Hematopoietic multipotent progenitor cell treated with erythropoietin and hydrocortisone succinate and interleukin-3 and kit ligand, for 8 days (in vitro differentiated cells): ENCODE measurements around the gene AGPAT3.
"Not testable (repeated sequence)": the region's sequence is repeated elsewhere in the genome, so short reads cannot be mapped to it uniquely, and the experiment has no call there.

Experiments
- DNase-seq: peaks from one replicate; pipeline ENCODE4 v3.0.0-alpha.2; 2015

Gene AGPAT3

DNA sequence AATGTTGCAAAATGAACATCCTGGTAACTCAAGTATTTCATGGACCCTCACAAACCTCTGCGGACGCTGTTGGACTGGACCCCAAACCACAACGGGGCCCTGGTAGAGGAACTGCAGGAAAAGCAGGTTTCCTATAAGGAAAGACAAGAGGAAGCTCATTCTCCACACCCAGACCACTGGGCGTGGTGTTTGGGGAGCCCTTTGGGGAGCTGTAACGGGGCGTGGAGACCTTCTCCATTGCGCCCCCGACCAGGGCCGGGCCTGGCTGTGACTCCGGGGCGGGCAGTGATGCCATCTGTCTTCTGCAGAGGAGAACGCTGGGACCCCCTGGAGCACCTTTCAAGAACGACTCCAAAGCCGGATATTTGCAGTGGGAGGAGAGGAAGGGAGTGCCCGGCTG is 30.0 kb upstream of the AGPAT3 start:
- no peak for DNase-seq

DNA sequence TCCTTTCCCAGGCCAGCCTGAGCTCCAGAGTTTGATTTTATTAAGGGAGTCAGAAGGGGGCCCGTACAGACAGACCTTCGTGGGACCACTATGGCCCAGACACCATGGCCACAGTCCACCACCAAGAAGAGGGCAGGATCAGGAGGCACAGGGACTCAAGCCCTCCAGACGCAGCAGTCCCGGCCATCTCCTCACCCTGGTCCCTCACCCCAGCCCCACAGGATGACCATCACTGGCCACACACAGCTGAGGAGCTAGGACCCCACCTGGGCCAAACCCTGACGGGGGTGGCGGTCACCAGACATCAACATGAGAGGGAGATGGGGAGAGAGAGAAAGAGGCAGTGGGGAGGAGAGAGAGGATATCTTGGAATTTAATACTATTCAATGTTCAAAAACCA is 29.2 kb upstream of the AGPAT3 start:
- DNase-seq = no peak

DNA sequence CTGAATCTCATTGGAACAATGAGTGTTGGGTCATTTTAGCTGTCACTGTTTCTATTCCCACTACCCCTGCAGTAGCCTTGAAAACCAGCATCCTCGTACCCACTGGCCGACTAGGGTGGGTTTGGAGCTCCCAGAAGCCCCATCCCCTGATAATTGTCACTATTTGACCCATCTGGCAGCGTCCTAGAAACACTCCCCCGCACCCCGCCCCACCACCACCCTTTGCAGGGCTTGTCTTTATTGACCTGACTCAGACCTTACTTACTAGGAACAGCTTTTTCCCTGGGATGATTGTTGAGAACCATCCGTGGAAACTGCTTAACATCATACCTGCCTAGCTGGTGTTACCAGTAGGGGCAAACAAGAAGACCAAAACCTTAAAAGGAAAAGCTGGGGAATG is 28.4 kb upstream of the AGPAT3 start:
- DNase-seq = no peak

DNA sequence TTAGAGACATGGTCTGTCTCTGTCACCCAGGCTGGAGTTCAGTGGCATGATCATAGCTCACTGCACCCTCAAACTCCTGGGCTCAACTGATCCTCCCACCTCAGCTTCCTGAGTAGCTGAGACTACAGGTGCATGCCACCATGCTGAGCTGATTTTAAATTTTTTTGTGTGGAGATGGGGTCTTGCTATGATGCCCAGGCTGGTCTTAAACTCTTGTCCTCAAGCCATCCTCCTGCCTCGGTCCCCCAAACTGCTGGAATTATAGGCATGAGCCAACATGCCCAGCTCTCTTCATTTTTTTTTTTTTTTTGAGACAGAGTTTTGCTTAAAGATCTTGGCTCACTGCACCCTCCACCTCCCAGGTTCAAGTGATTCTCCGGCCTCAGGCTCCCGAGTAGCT is 24.8 kb upstream of the AGPAT3 start:
- no peak for DNase-seq

DNA sequence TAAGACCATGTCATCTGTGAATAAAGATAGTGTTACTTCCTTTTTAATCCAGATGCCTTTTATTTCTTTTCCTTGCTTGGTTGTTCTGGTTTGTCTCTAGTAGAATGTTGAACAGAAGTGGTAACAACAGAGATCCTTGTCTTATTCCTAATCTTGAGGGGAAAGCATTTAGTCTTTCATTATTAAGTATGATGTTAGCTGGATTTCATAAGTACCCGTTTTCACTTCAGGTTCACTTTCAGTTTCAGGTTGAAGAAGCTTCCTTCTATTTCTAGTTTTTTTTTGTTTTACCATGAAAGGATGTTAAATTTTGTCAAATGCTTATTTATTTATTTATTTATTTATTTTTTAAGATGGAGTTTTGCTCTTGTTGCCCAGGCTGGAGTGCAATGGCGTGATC is 22.3 kb upstream of the AGPAT3 start:
- DNase-seq = no peak

DNA sequence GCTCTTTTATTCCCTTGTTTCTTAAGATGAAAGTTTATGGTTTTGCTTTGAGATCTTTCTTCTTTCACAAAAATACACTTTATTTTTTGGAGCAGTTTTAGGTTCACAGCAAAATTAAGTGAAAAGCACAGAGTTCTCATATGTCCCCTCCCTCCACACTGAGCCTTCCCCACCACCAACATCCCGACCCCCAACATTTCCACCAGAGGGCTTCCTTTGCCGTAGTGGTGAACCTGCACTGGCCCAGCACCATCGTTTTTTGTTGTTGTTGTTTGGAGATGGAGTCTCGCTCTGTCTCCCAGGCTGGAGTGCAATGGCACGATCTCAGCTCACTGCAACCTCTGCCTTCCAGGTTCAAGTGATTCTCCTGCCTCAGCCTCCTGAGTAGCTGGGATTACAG is 20.1 kb upstream of the AGPAT3 start:
- DNase-seq = not testable (repeated sequence)

DNA sequence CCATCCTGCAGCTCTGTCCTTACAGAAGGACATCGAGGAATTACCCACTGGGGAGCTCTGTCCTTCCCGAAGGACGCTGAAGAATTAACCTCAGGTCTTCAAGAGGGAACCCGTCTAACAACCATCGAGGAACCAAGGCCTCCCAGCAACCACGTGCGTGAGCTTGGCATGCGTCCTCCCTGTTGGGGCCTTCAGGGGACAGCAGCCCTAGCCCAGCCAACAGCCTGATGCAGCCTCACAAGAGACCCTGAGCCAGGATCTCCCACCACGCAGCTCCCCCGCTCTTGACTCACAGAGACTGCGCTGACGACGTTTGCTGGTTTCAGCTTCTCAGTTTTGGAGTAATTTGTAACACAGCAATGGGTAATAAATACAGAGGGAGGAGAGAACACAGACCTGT is 19.6 kb upstream of the AGPAT3 start:
- DNase-seq = no peak

DNA sequence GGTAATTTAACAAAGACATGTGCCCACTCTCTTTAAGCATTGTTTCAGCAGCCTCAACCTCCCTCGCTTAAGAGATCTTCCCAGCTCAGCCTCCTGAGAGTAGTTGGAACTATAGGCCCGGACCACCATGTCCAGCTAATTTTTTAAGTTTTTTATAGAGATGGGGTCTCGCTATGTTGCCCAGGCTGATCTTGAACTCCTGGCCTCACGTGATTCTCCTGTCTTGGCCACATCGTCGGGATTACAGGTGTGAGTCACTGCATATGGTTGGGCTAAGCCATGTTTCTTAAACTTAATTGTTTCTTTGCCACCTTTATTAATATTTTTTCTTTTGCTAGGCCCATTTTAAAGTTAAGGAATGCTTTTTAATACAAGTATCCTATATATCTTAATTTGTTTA is 18.6 kb upstream of the AGPAT3 start:
- DNase-seq = no peak

DNA sequence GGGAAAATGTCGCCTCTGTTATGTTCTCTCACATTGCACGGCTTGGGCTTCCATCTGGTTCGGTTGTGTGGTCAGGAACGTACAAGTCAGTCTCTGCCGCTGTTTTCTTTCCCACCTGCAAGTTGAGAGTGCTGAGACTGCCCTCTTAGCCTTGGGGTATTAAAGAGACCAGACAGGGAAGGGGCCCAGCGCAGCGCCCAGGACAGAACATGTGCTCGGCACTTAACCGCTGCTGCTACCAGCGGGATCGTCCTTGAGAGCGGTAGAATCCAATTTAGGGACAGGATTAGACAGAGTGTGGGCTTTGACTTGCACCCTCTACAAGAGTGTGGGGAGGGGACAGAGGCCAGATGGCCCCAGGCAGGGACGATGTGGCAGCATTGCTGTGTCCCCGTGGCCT is 17.7 kb upstream of the AGPAT3 start:
- DNase-seq = no peak

DNA sequence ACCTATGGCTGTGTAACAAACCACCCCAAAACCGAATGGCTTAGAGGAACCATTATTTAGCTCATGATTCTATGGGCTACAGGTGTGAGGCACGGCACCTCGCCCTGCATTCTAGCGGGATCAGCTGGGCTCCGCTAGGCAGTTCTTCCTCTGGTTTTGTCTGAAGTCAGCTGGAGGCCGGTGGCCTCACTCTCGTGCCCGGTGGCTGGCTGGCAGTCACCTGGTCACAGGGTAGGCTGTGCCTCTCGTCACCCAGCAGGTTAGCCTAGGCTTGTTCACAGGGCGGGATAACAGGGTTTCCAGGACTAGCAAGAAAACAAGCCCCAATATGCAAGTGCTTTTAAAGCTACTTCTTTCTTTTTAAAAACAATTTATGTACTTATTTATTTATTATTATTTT is 16.3 kb upstream of the AGPAT3 start:
- no peak for DNase-seq

DNA sequence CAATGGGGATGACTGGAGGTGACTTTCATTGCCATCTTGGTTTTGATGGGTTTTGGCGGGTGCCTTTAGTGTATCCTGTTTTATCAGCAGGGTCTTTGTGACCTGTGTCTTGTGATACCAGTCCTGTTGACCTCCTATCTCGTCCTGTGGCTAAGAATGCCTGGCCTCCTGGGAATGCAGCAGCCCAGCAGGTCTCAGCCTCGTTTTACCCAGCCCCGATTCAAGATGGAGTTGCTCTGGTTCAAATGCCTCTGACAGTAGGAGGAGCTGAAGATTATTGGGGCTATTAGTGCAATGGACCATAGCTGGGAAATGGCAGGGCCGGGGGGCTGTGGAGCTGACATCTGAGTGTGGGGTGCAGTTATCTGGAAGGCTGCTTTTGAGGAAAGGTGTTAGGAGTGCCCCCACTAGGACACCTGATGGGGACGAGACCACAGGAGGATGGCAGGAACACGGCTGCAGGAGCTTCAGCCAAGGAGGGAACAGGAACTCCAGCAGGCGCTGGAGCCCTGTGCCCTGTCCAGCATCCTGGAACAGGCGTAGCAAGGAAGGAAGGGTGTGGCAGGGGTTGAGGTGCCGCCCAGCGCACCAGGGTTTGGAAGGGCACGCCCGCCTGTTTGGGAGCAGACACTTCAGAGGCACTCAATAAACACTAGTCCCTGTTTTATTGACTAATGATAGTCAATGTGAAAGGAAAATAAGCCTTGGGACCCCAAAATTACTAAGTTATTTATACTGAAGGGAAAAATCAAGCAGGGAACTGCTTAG is 15.3 kb upstream of the AGPAT3 start:
- peak; percentile 64 for DNase-seq

DNA sequence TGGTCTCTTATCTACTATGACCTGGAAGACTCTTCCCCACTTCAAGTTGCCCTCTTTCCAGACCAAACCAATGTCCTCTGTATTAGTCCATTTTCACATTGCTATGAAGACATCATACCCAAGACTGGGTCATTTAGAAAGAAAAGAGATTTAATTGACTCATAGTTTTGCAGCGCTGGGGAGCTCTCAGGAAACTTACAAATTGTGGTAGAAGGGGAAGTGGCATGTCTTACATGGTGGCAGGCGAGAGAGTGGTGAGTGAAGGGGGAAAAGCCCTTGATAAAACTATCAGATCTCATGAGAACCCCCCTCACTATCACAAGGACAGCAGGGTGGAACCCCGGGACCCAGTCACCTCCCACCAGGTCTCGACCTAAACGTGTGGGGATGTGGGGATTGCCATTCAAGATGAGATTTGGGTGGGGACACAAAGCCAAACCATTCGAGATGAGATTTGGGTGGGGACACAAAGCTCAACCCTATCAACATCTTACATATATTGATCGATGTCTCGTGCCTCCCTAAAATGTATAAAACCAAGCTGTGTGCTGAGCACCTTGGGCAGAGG is 14.2 kb upstream of the AGPAT3 start:
- DNase-seq = no peak

DNA sequence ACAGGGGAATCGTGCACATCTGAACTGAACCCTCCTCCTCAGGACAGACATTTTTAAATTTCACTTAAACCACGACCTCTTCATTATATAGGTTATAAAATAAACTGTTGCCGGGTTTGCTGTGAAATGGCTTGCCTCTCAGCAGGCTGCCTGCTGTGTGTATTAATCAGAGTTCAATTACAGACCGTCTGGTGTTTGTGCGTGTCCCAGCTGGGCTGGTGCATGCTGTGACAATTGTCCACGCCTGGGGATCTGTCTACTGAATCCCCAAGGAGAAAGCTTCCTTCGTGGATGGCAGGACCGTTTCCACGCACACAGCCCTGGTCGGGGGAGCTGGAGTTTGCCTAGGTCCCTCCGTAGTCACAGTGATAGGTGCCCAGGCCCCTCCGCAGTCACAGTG is 13.4 kb upstream of the AGPAT3 start:
- DNase-seq = no peak

DNA sequence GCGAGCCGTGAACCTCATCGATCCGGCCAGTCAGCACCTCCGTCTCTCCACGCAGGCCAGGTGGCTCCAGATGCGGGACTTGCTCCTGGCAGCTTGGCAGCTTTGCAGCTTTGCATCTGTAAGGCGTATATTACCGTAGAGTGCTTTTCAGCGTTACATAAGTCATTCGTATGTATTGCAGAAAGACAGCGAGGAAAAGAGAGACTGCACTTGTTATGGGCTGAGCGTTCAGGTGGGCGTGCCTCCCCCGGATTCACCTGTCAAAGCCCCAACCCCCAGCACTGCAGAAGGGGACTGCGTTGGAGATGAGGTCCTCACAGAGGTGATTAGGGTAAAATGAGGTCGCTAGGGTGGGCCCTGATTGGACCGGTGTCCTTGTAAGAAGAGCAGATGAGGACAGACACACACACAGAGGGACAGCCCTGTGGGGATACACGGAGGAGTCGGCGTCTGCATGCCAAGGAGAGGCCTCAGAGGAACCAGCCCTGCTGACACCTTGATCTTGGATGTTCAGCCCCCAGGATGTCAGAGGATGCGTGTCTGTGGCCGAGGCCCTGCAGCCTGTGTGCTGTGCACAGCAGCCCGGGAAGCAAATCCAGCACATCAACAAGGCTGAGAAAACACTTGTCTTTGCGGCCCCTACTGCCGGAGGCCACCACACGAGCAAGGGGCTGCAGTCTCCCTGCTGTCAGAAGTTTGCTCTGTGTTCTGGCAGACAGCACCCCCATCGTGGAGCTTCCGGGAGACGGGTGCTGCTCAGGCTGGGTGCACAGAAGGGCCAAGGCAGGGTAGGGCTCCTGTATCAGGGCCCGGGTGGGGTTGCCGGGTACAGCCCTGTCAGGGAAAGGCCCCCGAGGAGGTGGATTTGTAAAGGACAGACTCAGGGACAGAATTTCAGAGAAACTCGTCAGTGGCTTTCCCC is 10.9 kb upstream of the AGPAT3 start:
- DNase-seq = peak; percentile 47

DNA sequence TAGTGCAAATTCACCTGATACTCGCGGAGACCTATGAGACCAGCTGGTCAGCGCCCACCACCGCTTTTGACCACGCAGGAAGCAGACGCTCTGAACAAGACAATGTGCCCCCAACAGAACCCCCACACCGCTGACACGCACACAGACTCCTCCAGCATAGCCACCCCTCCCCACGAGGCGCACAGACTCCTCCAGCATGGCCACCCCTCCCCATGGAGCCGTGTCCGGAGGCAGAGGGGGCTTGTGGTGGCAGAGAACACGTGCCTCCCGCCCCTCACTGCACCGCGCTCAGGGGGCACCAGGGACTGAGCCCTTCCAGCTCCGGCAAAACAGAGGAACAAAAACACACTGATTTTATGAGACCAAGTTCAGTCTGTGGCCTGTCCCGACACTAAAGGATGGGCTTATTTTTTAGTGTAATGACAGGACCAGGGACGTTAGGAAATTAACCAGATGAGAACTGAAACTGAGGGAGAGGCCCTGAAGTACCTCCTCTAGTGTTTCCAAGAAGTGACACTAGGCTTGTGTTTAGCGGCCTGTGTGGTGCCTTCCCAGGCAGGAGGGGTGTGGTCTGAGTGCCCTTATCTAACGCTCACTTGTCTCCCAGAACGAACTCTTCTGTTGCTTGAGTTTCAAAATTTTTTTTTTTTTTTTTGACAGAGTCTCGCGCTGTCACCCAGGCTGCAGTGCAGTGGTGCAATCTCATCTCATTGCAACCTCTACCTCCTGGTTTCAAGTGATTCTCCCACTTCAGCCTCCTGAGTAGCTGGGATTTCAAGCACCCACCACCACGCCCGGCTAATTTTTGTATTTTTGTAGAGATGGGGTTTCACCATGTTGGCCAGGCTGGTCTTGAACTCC is 10.0 kb upstream of the AGPAT3 start:
- DNase-seq = peak; percentile 99

DNA sequence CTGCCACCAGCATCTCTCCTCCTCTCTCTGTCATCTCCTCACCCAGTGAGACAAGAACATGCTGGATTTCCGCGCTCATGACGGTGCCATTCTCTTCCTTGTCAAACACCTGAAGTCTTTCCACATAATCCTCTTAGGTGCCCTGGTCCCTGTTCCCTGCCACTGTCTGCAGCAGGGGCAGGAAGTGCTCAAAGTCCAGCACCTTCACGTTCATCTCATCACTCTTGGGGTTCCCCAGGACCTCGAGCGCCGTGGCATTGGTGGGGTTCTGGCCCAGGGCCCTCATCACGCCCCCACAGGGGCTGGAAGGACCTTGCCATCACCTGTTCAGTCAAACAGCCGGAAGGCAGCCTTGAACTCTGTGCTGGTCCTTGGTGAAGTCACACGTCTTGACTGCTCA is 9.1 kb upstream of the AGPAT3 start:
- DNase-seq = no peak

DNA sequence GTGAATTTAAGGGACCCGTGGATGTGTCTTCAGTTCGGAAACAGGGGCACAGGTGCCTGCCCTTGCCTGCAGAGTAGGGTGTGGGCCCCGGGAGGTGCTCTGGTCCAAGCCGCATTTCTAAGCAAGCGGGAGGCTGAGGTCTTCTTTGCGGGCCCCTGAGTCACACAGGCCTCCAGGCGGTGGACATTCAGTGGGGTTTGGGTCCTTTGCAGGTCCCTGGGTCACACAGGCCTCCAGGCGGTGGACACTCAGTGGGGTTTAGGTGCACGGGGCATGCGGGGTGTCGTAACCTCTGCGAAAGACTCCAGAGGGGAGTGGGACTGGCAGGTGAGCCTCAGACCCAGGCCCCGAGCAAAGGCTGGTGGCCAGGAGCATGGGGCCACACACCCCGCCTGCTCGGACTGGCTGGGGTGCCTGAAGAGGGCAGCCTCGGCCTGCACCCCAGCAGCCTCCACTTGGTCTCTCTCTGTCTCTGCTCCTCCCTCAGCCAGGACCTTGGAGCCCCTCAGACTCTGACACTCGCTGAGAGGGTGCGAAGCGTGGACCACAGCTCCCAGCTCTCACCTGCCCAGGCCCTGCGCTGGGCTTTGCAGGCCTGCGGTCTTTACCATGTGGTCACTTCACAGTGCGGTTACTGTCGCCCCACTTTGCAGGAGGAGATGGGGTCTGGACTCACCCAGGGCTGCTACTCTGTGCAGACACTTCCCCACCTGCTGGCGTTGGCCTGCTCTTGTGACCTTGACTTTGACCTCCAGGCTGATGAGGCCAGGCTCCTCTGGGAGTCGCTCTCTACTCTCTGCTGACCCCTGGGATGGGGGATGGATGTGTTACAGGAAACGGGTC is 6.0 kb upstream of the AGPAT3 start:
- DNase-seq = no peak

DNA sequence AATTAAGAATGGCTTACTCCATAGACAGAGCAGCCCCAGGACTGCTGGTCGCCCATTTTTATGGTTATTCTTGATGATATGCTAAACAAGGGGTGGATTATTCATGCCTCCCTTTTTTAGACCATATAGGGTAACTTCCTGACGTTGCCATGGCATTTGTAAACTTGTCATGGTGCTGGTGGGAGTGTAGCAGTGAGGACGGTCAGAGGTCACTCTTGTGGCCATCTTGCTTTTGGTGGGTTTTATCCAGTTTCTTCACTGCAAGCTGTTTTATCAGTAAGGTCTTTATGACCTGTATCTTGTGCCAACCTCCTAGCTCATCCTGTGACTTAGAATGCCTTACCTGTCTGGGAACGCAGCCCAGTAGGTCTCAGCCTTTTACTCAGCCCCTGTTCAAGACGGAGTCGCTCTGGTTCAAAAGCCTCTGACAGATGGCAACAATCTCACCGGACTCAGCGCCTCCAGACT is 5.2 kb upstream of the AGPAT3 start:
- no peak for DNase-seq

DNA sequence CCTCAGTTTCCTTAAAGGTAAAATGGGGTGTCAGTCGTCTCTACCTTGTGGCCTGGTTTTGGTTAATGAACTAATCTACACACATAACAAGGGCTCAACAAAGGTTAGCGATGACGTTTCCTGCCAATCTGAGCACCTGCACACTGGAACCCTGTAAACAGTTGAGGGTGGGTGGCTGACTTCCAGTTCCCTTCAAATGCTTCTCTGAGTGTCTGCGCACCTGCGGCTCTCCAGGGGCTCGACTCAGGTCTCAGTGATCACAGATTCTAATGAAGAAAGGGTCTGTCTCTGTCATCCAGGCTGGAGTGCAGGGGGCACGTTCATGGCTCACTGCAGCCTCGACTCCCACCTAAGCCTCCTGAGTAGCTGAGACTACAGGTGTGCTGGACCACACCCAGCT is 3.3 kb upstream of the AGPAT3 start:
- DNase-seq = no peak

DNA sequence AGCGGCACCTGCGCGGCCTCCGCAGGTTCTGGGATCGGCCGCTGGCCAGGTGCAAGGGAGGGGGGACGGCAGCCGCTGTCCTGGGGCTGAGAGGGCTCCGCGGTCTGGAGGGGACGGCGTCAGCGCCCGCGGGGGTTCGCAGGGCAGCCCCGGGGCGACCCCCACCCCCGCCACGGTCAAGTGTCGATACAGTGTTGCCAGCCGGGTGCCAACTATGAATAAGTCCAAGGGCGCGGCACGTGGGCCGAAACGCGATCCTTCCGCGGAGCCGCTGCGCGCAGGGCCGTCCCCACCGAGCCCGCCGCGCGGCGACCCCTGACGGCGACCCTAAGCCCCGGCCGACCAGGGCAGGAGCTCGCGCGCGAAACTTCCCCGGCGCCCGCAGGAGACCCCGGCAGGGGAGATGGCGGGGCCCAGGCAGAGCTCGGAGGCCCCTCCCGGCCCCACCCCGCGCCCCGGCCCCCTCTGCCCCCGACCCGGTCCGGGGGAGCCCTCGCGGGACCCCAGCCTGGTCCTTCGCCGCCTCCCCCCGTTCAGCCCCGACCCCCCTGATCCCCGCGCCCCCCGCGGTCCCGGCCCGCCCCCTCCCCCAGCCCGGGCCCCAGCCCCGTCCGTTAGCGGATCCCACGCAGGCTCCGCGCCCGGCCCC is 586 bp upstream of the AGPAT3 start:
- DNase-seq = peak; percentile 39

DNA sequence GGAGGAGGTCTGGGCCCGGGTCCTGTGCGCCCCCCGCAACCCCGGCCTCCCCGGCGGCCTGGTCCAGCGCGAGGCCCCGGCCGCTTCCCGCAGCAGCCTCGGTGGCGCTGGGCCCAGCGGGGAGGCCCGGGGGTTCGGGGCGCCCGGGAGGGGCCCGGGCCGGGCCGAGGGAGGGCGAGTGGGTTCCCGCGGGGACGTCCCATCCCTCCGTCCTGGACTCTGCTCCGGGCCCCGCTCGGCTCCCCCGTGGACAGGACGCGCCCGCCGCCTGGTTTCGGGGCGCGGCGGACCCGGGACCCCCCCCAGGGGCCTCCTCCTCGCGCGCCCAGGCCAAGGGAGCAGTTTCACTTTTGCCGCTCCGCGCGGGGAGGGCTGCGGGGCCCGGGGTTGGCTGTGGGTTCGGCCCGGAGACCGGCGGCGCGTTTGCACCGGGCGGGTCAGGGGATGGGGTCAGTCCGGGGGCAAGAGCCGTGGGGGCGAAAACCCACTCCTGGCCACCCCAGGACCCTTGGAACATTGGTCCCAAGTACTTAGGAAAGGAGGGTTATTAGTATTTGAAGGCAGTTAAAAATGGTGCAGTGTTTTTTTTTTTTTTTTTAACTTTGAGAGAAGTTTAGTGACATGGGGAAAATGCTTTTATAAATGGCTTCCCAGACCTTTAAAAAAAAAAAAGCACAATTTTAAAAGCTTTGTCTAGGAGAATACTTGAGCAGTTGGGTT is 677 bp downstream of the AGPAT3 start:
- peak; percentile 53 for DNase-seq
